Thoracic aorta endothelial cell (primary cell): ENCODE data around the gene URGCP. TPM values are rescaled to one million over a fixed set of nuclear protein-coding genes. Genes with fewer than 3 reads are reported as not detected.

Source experiments
- small RNA-seq: library from RNA; depleted of rRNA; stranded (forward); fragments of <200 nt; gene quantifications from one replicate; pipeline ENCODE3, GENCODE V24; 2012
- total RNA-seq: library from RNA; depleted of rRNA; stranded (reverse); fragments of >200 nt; gene quantifications from 2 replicates; pipeline ENCODE4 v1.2.3, GENCODE V29; 2012

The URGCP gene
- total RNA-seq: 16.0 and 23.1 TPM in 2 replicates

GRCh38 chr7:43906331-43907010 lies at the start of gene URGCP:
TSS of gene URGCP (minus strand) at chr7:43906596. CDS start at chr7:43906575, 21 bp downstream.

GRCh38 chr7:43925984-43926797 lies 19.8 kb upstream of the URGCP start, which contains the start of gene UBE2D4:
TSS of gene UBE2D4 (plus strand) at chr7:43926436. CDS start at chr7:43926533, 97 bp downstream.

GRCh38 chr7:43869006-43869866 lies 37.2 kb downstream of the URGCP start, which contains the start of gene MRPS24:
TSS of gene MRPS24 (minus strand) at chr7:43869517. CDS start at chr7:43869495, 22 bp downstream.

Small RNA genes lying within 50 kb of the gene (small RNA-seq; reads per million reads assigned to genes)
- 0.21 reads per million for gene MRPS24

Other genes with a start within 250 kb of the URGCP start
- 69.3 and 72.7 TPM in 2 replicates for gene COA1, start 177.1 kb downstream of the URGCP start, total RNA-seq
- 31.0 and 33.2 TPM in 2 replicates for gene BLVRA, start 147.9 kb downstream of the URGCP start, total RNA-seq
- gene MRPS24, start 37.1 kb downstream of the URGCP start, total RNA-seq: 77.8 and 104 TPM in 2 replicates
- 9.7 and 13.5 TPM in 2 replicates for gene UBE2D4, start 19.8 kb upstream of the URGCP start, total RNA-seq
- 0.07 TPM in 1 of 2 replicates, not detected in the other for gene SPDYE1, start 91.3 kb upstream of the URGCP start, total RNA-seq
- gene DBNL, start 138.1 kb upstream of the URGCP start, total RNA-seq: 93.8 and 105 TPM in 2 replicates
- gene PGAM2, start 159.0 kb upstream of the URGCP start, total RNA-seq: 0.22 TPM in 1 of 2 replicates, not detected in the other
- gene POLM, start 175.9 kb upstream of the URGCP start, total RNA-seq: 16.5 and 19.7 TPM in 2 replicates
- 4.5 and 16.9 TPM in 2 replicates for gene AEBP1, start 197.7 kb upstream of the URGCP start, total RNA-seq
- 77.5 and 111 TPM in 2 replicates for gene POLD2, start 217.0 kb upstream of the URGCP start, total RNA-seq
- not detected in 2 replicates for gene MYL7, start 234.7 kb upstream of the URGCP start, total RNA-seq